BJ (cell line): Measurements from ENCODE around the gene ACSF2. TPM values are rescaled to one million over a fixed set of nuclear protein-coding genes. Genes with fewer than 3 reads are reported as not detected.
A peak's percentile ranks its signal among the peaks of the same experiment; 100 is the strongest.

Experiments used
- CTCF ChIA-PET: fragments of 350-600 bp; formaldehyde crosslinking; extraction: SDS; loops from one replicate; lab custom pipeline; 2021; ENCODE audit warnings: antibody characterized with exemption, inconsistent platforms; lab: Yijun Ruan, JAX
- POLR2A ChIA-PET: fragments of 300-600 bp; sonication (Branson Sonifier 250); formaldehyde crosslinking; extraction: SDS; loops from one replicate; lab custom pipeline; 2021; ENCODE audit warnings: antibody characterized with exemption; lab: Charles Lee
- DNase-seq: peaks from one replicate; pipeline ENCODE4 v3.0.0-alpha.2; 2011; ENCODE audit warnings: low read depth
- H3K27me3 ChIP-seq: 2 replicates; pipeline ENCODE4 v1.6.0; 2011; ENCODE audit warnings: low read length; ENCODE audit not compliant: control insufficient read depth, insufficient read depth
- H3K36me3 ChIP-seq: 2 replicates; pipeline ENCODE4 v1.5.1; 2011; ENCODE audit warnings: low read length; ENCODE audit not compliant: control insufficient read depth, insufficient read depth
- H3K4me3 ChIP-seq: 2 replicates; pipeline ENCODE4 v1.5.1; 2011; ENCODE audit warnings: low read depth, mild to moderate bottlenecking, control low read depth, low read length
- CTCF ChIP-seq: IDR thresholded peaks from 2 replicates; pipeline ENCODE4 v1.5.1; 2011; ENCODE audit warnings: low read depth, mild to moderate bottlenecking, control low read depth, inconsistent platforms, low read length, moderate library complexity; ENCODE audit not compliant: insufficient read depth
- polyA minus RNA-seq: library from RNA; depleted of rRNA, polyadenylated mRNA; stranded (reverse); fragments of >200 nt; gene quantifications from 2 replicates; pipeline ENCODE4 v1.2.3, GENCODE V29; 2011; rRNA and poly(A)+ RNA removed
- polyA plus RNA-seq: library from polyadenylated mRNA; depleted of rRNA; stranded (reverse); fragments of >200 nt; gene quantifications from 2 replicates; pipeline ENCODE4 v1.2.3, GENCODE V29; 2011; rRNA removed

Gene ACSF2
- polyA plus RNA-seq (19.9 and 25.4 TPM in 2 replicates), polyA minus RNA-seq (19.8 and 31.7 TPM in 2 replicates)

GRCh38 chr17:50425682-50426471 lies at the start of gene ACSF2:
ACSF2 (plus strand) TSS chr17:50426218; CDS start chr17:50426262, 44 bp downstream.
- TF ChIP-seq CTCF, result no peak
- ChIA-PET CTCF (interaction anchor here (0.6 to 1.6 kb wide), 5 partner anchors 12 to 256 kb away, joined by 3 to 5 read pairs (median 3); partner anchors contain the start of gene LRRC59), POLR2A (interaction anchor here (0.6 kb wide), 1 partner anchor 215 kb away, joined by 4 read pairs; no protein-coding TSS in a partner anchor)
- no peak for DNase-seq
- H3K36me3 ChIP-seq, result no peaks in the 10 kb centered on the region
- H3K4me3 ChIP-seq, result peak within 1 kb of the TSS; percentile 65
- no peaks in the 10 kb centered on the region for H3K27me3 ChIP-seq

GRCh38 chr17:50379351-50380132 lies 46.5 kb upstream of the ACSF2 start:
- DNase-seq, result no peak
- CTCF ChIA-PET, result interaction anchor here (1.5 to 1.9 kb wide), 2 partner anchors 14 to 17 kb away, joined by 5 to 6 read pairs; partner anchors contain the start of gene LRRC59
- Histone ChIP-seq H3K4me3 (no peak overlapping the region), H3K27me3 (no peaks in the 10 kb centered on the region), H3K36me3 (peaks cover 16% of the 10 kb centered on the region)
- no peak for TF ChIP-seq CTCF
- POLR2A ChIA-PET, result no interaction called here

GRCh38 chr17:50380369-50381259 lies 45.4 kb upstream of the ACSF2 start:
- no peaks in the 10 kb centered on the region for H3K27me3 ChIP-seq
- TF ChIP-seq CTCF, result no peak
- ChIA-PET CTCF (interaction anchor here (1.6 to 2.4 kb wide), 5 partner anchors 10 to 16 kb away, joined by 3 to 11 read pairs (median 6); partner anchors contain the start of gene LRRC59), POLR2A (no interaction called here)
- H3K36me3 ChIP-seq, result peaks cover 21% of the 10 kb centered on the region
- DNase-seq, result no peak
- no peak overlapping the region for H3K4me3 ChIP-seq

GRCh38 chr17:50381260-50381815 lies 44.7 kb upstream of the ACSF2 start:
- POLR2A ChIA-PET, result no interaction called here
- peaks cover 21% of the 10 kb centered on the region for H3K36me3 ChIP-seq
- CTCF ChIA-PET, result interaction anchor here (0.8 to 2.4 kb wide), 5 partner anchors 10 to 19 kb away, joined by 3 to 11 read pairs (median 5); partner anchors contain the start of gene LRRC59

More at GRCh38 chr17:50381260-50381815, 44.7 kb upstream of the ACSF2 start:
- H3K4me3 ChIP-seq, result no peak overlapping the region
- no peak for TF ChIP-seq CTCF
- no peaks in the 10 kb centered on the region for H3K27me3 ChIP-seq
- DNase-seq, result no peak
